ENCODE results near the gene CARD11. TPM values are rescaled to one million over a fixed set of nuclear protein-coding genes. Genes with fewer than 3 reads are reported as not detected.

The CARD11 gene
- polyA plus RNA-seq, 1 of the 3 experiments (the other 2 are of a cell fraction) = not detected

GRCh38 chr7:3087243-3087755 lies 43.6 kb upstream of the CARD11 start:
- no peak overlapping the region for H3K4me3 ChIP-seq (ENCODE audit: low read depth in 2 of 2, low read length in 1 of 2)
- ChIA-PET POLR2A (no interaction called here), CTCF (interaction anchor here (1.0 kb wide), 1 partner anchor 11 kb away, joined by 3 read pairs; no protein-coding TSS in a partner anchor)
- no peaks in the 10 kb centered on the region for H4K20me1 ChIP-seq (ENCODE audit: insufficient read depth)
- H2AFZ ChIP-seq (ENCODE audit: low read depth) = no peak overlapping the region
- DNase-seq = no peak
- H3K79me2 ChIP-seq (ENCODE audit: insufficient read depth) = no peaks in the 10 kb centered on the region
- H3K4me1 ChIP-seq (ENCODE audit: control insufficient read depth in 1 of 2, insufficient read depth in 2 of 2, low read depth in 1 of 2, low read length in 1 of 2) = no peaks in the 10 kb centered on the region
- H3K27me3 ChIP-seq (ENCODE audit: insufficient read depth) = no peaks in the 10 kb centered on the region
- H3K4me2 ChIP-seq = no peak overlapping the region
- H3F3A ChIP-seq (replicated peaks; ENCODE audit: insufficient read depth) = no peaks in the 10 kb centered on the region
- TF ChIP-seq RFX5 (IDR thresholded peaks at IDR 0.05; ENCODE audit: low read length) (no peak), REST (IDR thresholded peaks at IDR 0.05; ENCODE audit: low read depth, low read length) (no peak), POLR2AphosphoS5 (IDR thresholded peaks at IDR 0.05; ENCODE audit: low read depth, low read length) (no peak), NFIC (IDR thresholded peaks at IDR 0.05; ENCODE audit: borderline replicate concordance) (no peak), CHD2 (IDR thresholded peaks at IDR 0.05; ENCODE audit: low read length, partially characterized antibody) (no peak), GATA2 (CRISPR knock-in tag; IDR thresholded peaks at IDR 0.05) (no peak), TEAD4 (IDR thresholded peaks at IDR 0.05; ENCODE audit: borderline replicate concordance, insufficient read depth) (no peak), FOXM1 (IDR thresholded peaks at IDR 0.05; ENCODE audit: low read depth) (no peak), TCF12 (IDR thresholded peaks at IDR 0.05) (no peak), RCOR1 (IDR thresholded peaks at IDR 0.05; ENCODE audit: low read length) (no peak), PBX3 (IDR thresholded peaks at IDR 0.05) (no peak), EP300 (IDR thresholded peaks at IDR 0.05; ENCODE audit: borderline replicate concordance in 1 of 2, low read depth in 1 of 2, low read length in 1 of 2) (no peak)
- TF ChIP-seq, protein P1, sequence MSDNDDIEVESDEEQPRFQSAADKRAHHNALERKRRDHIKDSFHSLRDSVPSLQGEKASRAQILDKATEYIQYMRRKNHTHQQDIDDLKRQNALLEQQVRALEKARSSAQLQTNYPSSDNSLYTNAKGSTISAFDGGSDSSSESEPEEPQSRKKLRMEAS (IDR thresholded peaks at IDR 0.05; ENCODE audit: low read depth) = no peak
- TF ChIP-seq, protein P2, sequence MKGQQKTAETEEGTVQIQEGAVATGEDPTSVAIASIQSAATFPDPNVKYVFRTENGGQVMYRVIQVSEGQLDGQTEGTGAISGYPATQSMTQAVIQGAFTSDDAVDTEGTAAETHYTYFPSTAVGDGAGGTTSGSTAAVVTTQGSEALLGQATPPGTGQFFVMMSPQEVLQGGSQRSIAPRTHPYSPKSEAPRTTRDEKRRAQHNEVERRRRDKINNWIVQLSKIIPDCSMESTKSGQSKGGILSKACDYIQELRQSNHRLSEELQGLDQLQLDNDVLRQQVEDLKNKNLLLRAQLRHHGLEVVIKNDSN (IDR thresholded peaks at IDR 0.05; ENCODE audit: borderline replicate concordance, low read depth) = no peak
- TF ChIP-seq, protein P3, sequence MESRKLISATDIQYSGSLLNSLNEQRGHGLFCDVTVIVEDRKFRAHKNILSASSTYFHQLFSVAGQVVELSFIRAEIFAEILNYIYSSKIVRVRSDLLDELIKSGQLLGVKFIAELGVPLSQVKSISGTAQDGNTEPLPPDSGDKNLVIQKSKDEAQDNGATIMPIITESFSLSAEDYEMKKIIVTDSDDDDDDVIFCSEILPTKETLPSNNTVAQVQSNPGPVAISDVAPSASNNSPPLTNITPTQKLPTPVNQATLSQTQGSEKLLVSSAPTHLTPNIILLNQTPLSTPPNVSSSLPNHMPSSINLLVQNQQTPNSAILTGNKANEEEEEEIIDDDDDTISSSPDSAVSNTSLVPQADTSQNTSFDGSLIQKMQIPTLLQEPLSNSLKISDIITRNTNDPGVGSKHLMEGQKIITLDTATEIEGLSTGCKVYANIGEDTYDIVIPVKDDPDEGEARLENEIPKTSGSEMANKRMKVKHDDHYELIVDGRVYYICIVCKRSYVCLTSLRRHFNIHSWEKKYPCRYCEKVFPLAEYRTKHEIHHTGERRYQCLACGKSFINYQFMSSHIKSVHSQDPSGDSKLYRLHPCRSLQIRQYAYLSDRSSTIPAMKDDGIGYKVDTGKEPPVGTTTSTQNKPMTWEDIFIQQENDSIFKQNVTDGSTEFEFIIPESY (IDR thresholded peaks at IDR 0.05; ENCODE audit: borderline replicate concordance, low read depth) = no peak
- TF ChIP-seq, protein P4, sequence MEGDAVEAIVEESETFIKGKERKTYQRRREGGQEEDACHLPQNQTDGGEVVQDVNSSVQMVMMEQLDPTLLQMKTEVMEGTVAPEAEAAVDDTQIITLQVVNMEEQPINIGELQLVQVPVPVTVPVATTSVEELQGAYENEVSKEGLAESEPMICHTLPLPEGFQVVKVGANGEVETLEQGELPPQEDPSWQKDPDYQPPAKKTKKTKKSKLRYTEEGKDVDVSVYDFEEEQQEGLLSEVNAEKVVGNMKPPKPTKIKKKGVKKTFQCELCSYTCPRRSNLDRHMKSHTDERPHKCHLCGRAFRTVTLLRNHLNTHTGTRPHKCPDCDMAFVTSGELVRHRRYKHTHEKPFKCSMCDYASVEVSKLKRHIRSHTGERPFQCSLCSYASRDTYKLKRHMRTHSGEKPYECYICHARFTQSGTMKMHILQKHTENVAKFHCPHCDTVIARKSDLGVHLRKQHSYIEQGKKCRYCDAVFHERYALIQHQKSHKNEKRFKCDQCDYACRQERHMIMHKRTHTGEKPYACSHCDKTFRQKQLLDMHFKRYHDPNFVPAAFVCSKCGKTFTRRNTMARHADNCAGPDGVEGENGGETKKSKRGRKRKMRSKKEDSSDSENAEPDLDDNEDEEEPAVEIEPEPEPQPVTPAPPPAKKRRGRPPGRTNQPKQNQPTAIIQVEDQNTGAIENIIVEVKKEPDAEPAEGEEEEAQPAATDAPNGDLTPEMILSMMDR (IDR thresholded peaks at IDR 0.05) = no peak
- H3K9ac ChIP-seq = no peak overlapping the region
- H3K27ac ChIP-seq (ENCODE audit: low read depth in 2 of 2, low read length in 1 of 2) = no peak overlapping the region
- H3K36me3 ChIP-seq (replicated peaks in 1 of 2; ENCODE audit: control insufficient read depth in 1 of 2, insufficient read depth in 2 of 2, low read length in 1 of 2) = no peaks in the 10 kb centered on the region
- H3K9me2 ChIP-seq = no peaks in the 10 kb centered on the region
- WGBS (ENCODE audit: low lambda C conversion rate) = 45% methylated on average over 7 of the region's 7 CpGs
- H3K9me3 ChIP-seq = no peaks in the 10 kb centered on the region

Data from SK-N-SH (cell line).